Sigmoid colon (tissue), 7 donors: ENCODE data around the gene C1orf226. TPM values are rescaled to one million over a fixed set of nuclear protein-coding genes. Genes with fewer than 3 reads are reported as not detected.

Source experiments
- DNase-seq: peaks from one replicate; pipeline ENCODE4 v3.0.0-alpha.2; 2019
- H3K27ac ChIP-seq, 4 donors: fragments of 200-600 bp; sonication (generic); one replicate each; pipeline ENCODE4 v1.5.1; 2016 to 2019; ENCODE audit warnings: mild to moderate bottlenecking in 1 of 4
- H3K27me3 ChIP-seq, 3 donors: fragments of 200-600 bp; sonication (generic); one replicate each; pipeline ENCODE4 v1.5.1; 2019; ENCODE audit warnings: mild to moderate bottlenecking in 1 of 3
- H3K36me3 ChIP-seq, 4 donors: fragments of 200-600 bp; sonication (generic); one replicate each; pipeline ENCODE4 v1.5.1; 2016 to 2019
- H3K4me1 ChIP-seq, 4 donors: fragments of 200-600 bp; sonication (generic); one replicate each; pipeline ENCODE4 v1.5.1; 2017 to 2019
- H3K4me3 ChIP-seq, 4 donors: fragments of 200-600 bp; sonication (generic); one replicate each; pipeline ENCODE4 v1.5.1; 2017 to 2019; ENCODE audit warnings: mild to moderate bottlenecking in 2 of 4, moderate library complexity in 1 of 4
- H3K9me3 ChIP-seq, 4 donors: fragments of 200-600 bp in 3 of 4; sonication (generic) in 3 of 4; one replicate each; pipeline versions ENCODE4 v1.5.1 to v1.6.1; 2013 to 2019
- CTCF ChIP-seq, 4 experiments: fragments of 450-650 bp in 3 of 4; fragments of 200-600 bp in 1 of 4; IDR thresholded peaks; one replicate each; pipeline ENCODE4 v1.5.1; 2016 to 2019; ENCODE audit warnings: antibody characterized with exemption in 4 of 4, mild to moderate bottlenecking in 3 of 4, moderate library complexity in 2 of 4
- EP300 ChIP-seq, 4 donors: sonication (generic); formaldehyde crosslinking; IDR thresholded peaks; one replicate each; pipeline ENCODE4 v1.6.1; 2017; ENCODE audit warnings: antibody characterized with exemption in 4 of 4
- POLR2A ChIP-seq, 2 donors: fragments of 450-650 bp; IDR thresholded peaks; one replicate each; pipeline ENCODE4 v1.6.1; 2016; ENCODE audit warnings: antibody characterized with exemption in 2 of 2, mild to moderate bottlenecking in 2 of 2, moderate library complexity in 2 of 2
- POLR2AphosphoS5 ChIP-seq, 4 donors: sonication (generic); formaldehyde crosslinking; IDR thresholded peaks; one replicate each; pipeline ENCODE4 v1.6.1; 2017; ENCODE audit warnings: antibody characterized with exemption in 4 of 4
- WGBS, 2 donors: extraction: QIAGEN DNeasy Blood & Tissue Kit; methylation state at CpG; one replicate each; pipeline ENCODE4 v1.1.7; 2013; 5-methylcytosine and 5-hydroxymethylcytosine counted together
- intact Hi-C: fragments of 100-400 bp; cut with DNase I; formaldehyde crosslinking; loops from one replicate; pipeline ENCODE4 v1.15.1; 2023
- polyA plus RNA-seq, 3 donors: library from polyadenylated mRNA; stranded (reverse); fragments of 200-250 nt; gene quantifications; one replicate each; pipeline ENCODE4 v1.2.3, GENCODE V29; 2013
- total RNA-seq, 4 donors: library from RNA; depleted of rRNA; stranded (reverse); fragments of >200 nt; gene quantifications; one replicate each; pipeline ENCODE4 v1.1.0, GENCODE V29; 2016
- donor health status: healthy with polysubstance abuse.
- donor health status: Bipolar disorder and iron deficiency.
- donor health status: healthy.

C1orf226 gene
- total and polyA plus RNA-seq, 7 donors, result 6.6 to 16.1 (median 13.2) TPM

DNA sequence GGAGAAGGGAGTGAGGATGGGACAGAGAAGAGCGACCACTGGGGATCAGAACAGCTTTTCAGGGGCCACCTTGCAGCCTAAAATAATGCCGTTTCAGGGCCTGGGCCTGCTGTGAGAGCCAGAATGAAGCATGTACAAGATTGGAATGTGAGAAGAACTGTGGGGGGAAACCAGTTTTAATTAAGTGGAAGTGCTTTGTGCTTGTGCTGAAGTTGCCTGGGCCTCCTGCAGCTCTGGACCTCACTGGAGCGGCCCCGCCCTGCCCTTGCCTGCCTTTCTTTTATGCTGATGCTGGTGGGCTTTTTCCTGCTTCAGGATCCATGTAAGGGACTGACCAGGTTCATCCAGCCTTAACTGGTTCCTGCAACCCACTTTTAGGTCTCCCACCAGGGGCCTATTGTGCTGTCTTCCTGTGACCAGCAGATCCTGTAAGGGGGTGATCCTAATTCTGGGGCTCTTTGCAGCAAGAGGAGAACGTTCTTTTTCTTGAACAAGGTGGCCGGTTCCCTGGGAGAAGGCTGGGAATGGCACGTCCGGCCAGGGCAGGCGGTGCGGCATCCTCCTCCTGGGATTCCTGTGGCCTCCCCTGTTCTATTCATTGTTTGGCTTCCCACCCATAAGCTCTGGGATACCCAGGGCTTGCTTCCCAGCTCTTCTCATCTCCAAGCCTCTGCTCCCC, 3.2 kb downstream of the C1orf226 start:
- no peak overlapping the region for H3K27ac ChIP-seq
- H3K4me1 ChIP-seq, result no peaks in the 10 kb centered on the region
- 93 to 94% methylated on average over 10 of the region's 10 CpGs for WGBS, 2 donors
- intact Hi-C loops, result no loop called here
- no peak for TF ChIP-seq POLR2AphosphoS5 (IDR thresholded peaks at IDR 0.05)
- TF ChIP-seq EP300 (IDR thresholded peaks at IDR 0.05), result no peak
- no peak for TF ChIP-seq POLR2A (IDR thresholded peaks at IDR 0.05)
- no peak for TF ChIP-seq CTCF (IDR thresholded peaks at IDR 0.05)
- no peaks in the 10 kb centered on the region for H3K9me3 ChIP-seq
- DNase-seq, result no peak
- no peaks in the 10 kb centered on the region for H3K27me3 ChIP-seq
- no peak overlapping the region for H3K4me3 ChIP-seq
- peaks cover 0 to 18% (median 2%) of the 10 kb centered on the region in 4 donors for H3K36me3 ChIP-seq

DNA sequence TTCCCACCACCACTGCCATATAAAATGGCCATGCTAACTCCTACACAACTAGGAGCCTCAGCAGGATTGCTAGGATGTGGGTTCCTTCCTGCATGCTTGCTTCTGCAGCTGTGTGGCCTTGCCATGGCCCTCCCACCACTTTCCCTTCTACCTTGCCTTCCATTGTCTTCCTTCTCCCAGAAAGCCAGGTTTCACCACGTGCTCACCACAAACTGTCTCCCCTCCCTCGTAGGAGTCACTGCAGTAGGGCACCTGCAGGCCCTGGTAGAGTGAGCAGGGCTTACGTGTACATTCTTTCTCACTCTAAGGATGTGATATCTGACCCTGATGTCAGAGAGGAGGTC, 3.7 kb downstream of the C1orf226 start:
- 59 to 90% methylated on average over 3 of the region's 3 CpGs for WGBS, 2 donors
- no peak overlapping the region for H3K4me3 ChIP-seq
- H3K36me3 ChIP-seq, result peaks cover 0 to 18% (median 2%) of the 10 kb centered on the region in 4 donors
- no peaks in the 10 kb centered on the region for H3K9me3 ChIP-seq
- intact Hi-C loops, result no loop called here
- no peaks in the 10 kb centered on the region for H3K27me3 ChIP-seq
- no peak for DNase-seq
- H3K27ac ChIP-seq, result no peak overlapping the region
- no peaks in the 10 kb centered on the region for H3K4me1 ChIP-seq
- TF ChIP-seq POLR2A (IDR thresholded peaks at IDR 0.05) (no peak), POLR2AphosphoS5 (IDR thresholded peaks at IDR 0.05) (no peak), EP300 (IDR thresholded peaks at IDR 0.05) (no peak), CTCF (IDR thresholded peaks at IDR 0.05) (no peak)

GRCh38 chr1:162385702-162386101, 4.2 kb downstream of the C1orf226 start:
- Histone ChIP-seq H3K9me3 (no peaks in the 10 kb centered on the region), H3K27ac (no peak overlapping the region), H3K27me3 (no peaks in the 10 kb centered on the region), H3K4me1 (no peaks in the 10 kb centered on the region), H3K4me3 (no peak overlapping the region), H3K36me3 (peaks cover 0 to 18% (median 2%) of the 10 kb centered on the region in 4 donors)
- 81 to 95% methylated on average over 3 of the region's 3 CpGs for WGBS, 2 donors
- no peak for DNase-seq
- intact Hi-C loops, result no loop called here
- TF ChIP-seq EP300 (IDR thresholded peaks at IDR 0.05) (no peak), POLR2A (IDR thresholded peaks at IDR 0.05) (no peak)

DNA sequence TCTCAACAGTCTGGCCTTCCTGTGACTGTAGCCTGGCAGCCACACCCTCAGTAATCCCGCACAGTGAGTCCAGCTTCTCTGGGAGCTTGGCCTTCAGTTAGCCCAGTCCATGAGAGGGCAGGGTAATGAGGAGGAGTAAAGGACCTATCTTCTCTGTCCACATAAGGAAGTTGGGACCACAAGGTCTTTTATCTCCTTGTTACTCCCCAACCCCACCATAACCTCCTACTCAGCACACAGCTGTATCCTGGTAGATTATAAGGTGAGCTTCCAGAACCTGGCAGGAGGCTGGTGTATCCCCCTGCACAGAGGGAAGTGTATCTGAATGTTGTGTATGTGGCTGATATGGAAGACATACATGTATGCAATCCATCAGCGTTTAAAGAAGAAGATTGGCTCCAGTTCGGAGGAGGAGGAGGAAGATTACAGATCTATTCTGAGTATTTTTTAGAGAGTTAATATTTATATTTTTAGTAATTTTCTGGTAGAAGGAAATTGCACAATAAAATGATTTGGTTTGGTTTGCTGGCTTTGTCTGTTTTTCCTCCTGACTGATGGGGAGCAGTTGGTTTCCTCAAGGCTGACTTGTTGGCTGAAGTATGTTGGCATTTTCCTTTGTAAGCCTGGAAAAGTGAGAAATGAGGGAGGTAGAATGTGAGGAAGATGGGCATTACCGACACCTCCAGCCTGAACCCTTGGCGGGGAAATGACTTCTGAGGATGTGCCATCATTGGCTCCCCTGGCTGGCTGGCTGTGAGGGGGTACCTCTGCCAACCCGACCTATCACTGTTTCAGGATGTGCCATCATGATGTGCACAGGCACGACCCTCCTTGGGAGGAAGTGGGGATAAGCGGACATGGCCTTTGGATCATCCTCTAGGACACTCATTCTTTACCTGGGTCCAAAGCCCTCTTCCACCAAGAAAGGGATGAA, 5.0 kb downstream of the C1orf226 start:
- TF ChIP-seq EP300 (IDR thresholded peaks at IDR 0.05) (no peak), CTCF (IDR thresholded peaks at IDR 0.05) (no peak), POLR2AphosphoS5 (IDR thresholded peaks at IDR 0.05) (no peak), POLR2A (IDR thresholded peaks at IDR 0.05) (no peak)
- Histone ChIP-seq H3K4me3 (no peak overlapping the region), H3K9me3 (no peaks in the 10 kb centered on the region), H3K27ac (no peak overlapping the region), H3K27me3 (no peaks in the 10 kb centered on the region), H3K36me3 (peaks cover 0 to 18% (median 2%) of the 10 kb centered on the region in 4 donors), H3K4me1 (no peaks in the 10 kb centered on the region)
- 80 to 86% methylated on average over 8 of the region's 8 CpGs for WGBS, 2 donors
- intact Hi-C loops, result no loop called here
- DNase-seq, result no peak
